PC-3 (cell line): ENCODE data around the gene ATP8A2. TPM values are rescaled to one million over a fixed set of nuclear protein-coding genes. Genes with fewer than 3 reads are reported as not detected.

Experiments
- ATAC-seq: fragments of 200-7000 bp; cut with Tn5 transposase; 2 replicates; pipeline ENCODE4 v1.9.1; 2020; ENCODE audit warnings: mild to moderate bottlenecking, moderate library complexity
- BruUV-seq: library from RNA; stranded (reverse); fragments of 400-500 nt; replicated peaks from 2 replicates; lab custom pipeline; 2021; lab: Mats Ljungman, UMichigan
- CTCF ChIA-PET: fragments of 300-600 bp; sonication (Branson Sonifier 250); formaldehyde crosslinking; loops from one replicate; lab custom pipeline; 2022; ENCODE audit warnings: antibody characterized with exemption; lab: Charles Lee
- POLR2A ChIA-PET: fragments of 300-600 bp; sonication (Branson Sonifier 250); formaldehyde crosslinking; loops from one replicate; lab custom pipeline; 2022; ENCODE audit warnings: antibody characterized with exemption; ENCODE audit not compliant: unreplicated experiment; lab: Charles Lee
- DNase-seq: peaks from one replicate; pipeline ENCODE4 v3.0.0-alpha.2; 2015
- H2AFZ ChIP-seq: fragments of 300-600 bp; sonication (generic); 2 replicates; pipeline ENCODE4 v1.6.0; 2016; ENCODE audit warnings: antibody characterized with exemption, low read length
- H3F3A ChIP-seq: fragments of 300-600 bp; sonication (generic); one replicate; pipeline ENCODE4 v1.6.0; 2017; ENCODE audit warnings: antibody characterized with exemption, low read length, control low read depth, mild to moderate bottlenecking; ENCODE audit not compliant: unreplicated experiment
- H3K27ac ChIP-seq: fragments of 300-600 bp; sonication (generic); 2 replicates; pipeline ENCODE4 v1.5.1; 2016; ENCODE audit warnings: mild to moderate bottlenecking, low read length
- H3K27me3 ChIP-seq: fragments of 300-600 bp; sonication (generic); 2 replicates; pipeline ENCODE4 v1.6.1; 2016; ENCODE audit warnings: low read length, mixed read lengths
- H3K36me3 ChIP-seq: fragments of 300-600 bp; sonication (generic); 2 replicates; pipeline ENCODE4 v1.6.1; 2016; ENCODE audit warnings: low read depth, mixed run types, low read length, mixed read lengths
- H3K4me1 ChIP-seq: fragments of 300-600 bp; sonication (generic); 2 replicates; pipeline ENCODE4 v1.5.1; 2016; ENCODE audit warnings: low read length; ENCODE audit not compliant: insufficient read depth
- H3K4me2 ChIP-seq: fragments of 300-600 bp; sonication (generic); 2 replicates; pipeline ENCODE4 v1.6.0; 2016; ENCODE audit warnings: low read length
- H3K4me3 ChIP-seq: fragments of 300-600 bp; sonication (generic); 2 replicates; pipeline ENCODE4 v1.5.1; 2016; ENCODE audit warnings: mild to moderate bottlenecking, low read length, mixed read lengths
- H3K79me2 ChIP-seq: fragments of 300-600 bp; sonication (generic); 2 replicates; pipeline ENCODE4 v1.6.1; 2017; ENCODE audit warnings: low read length, mixed read lengths
- H3K9ac ChIP-seq: fragments of 300-600 bp; sonication (generic); 2 replicates; pipeline ENCODE4 v1.6.0; 2016; ENCODE audit warnings: mild to moderate bottlenecking, low read length
- H3K9me2 ChIP-seq: fragments of 300-600 bp; sonication (generic); replicated peaks from 2 replicates; pipeline ENCODE4 v1.6.1; 2016; ENCODE audit warnings: mixed run types, low read length, mixed read lengths
- H3K9me3 ChIP-seq: fragments of 300-600 bp; sonication (generic); 2 replicates; pipeline ENCODE4 v1.6.1; 2016; ENCODE audit warnings: low read length, mixed read lengths
- H4K20me1 ChIP-seq: fragments of 300-600 bp; sonication (generic); 2 replicates; pipeline ENCODE4 v1.6.1; 2016; ENCODE audit warnings: low read length, mixed read lengths
- EZH2 ChIP-seq: fragments of 300-600 bp; sonication (generic); IDR thresholded peaks from one replicate; pipeline ENCODE4 v1.6.1; 2017; ENCODE audit warnings: antibody characterized with exemption, mild to moderate bottlenecking, low read length; ENCODE audit not compliant: unreplicated experiment
- EZH2phosphoT487 ChIP-seq: fragments of 300-600 bp; sonication (generic); IDR thresholded peaks from 2 replicates; pipeline ENCODE4 v1.6.1; 2018; ENCODE audit warnings: mild to moderate bottlenecking, antibody characterized with exemption, low read length, borderline replicate concordance
- intact Hi-C: fragments of 100-400 bp; cut with micrococcal nuclease; formaldehyde crosslinking; loops from 2 replicates; pipeline ENCODE4 v1.9.0; 2023
- total RNA-seq: library from RNA; depleted of rRNA; stranded (reverse); fragments of >200 nt; gene quantifications from 2 replicates; pipeline ENCODE4 v1.2.3, GENCODE V29; 2014
- TF ChIP-seq, protein P1 (sequence below): fragments of 300-600 bp; sonication (generic); conservative IDR thresholded peaks from 2 replicates; pipeline ENCODE4 v1.5.1; 2017; ENCODE audit warnings: antibody characterized with exemption, low read depth, mild to moderate bottlenecking, low read length

ATP8A2 gene
- total RNA-seq, 1 experiment from 2014 or later, result 0.04 TPM

- DNase-seq, result no peak
- POLR2A ChIA-PET, result no interaction called here
Measured at GRCh38 chr13:25744178-25744577, 372.4 kb downstream of the ATP8A2 start.

DNA sequence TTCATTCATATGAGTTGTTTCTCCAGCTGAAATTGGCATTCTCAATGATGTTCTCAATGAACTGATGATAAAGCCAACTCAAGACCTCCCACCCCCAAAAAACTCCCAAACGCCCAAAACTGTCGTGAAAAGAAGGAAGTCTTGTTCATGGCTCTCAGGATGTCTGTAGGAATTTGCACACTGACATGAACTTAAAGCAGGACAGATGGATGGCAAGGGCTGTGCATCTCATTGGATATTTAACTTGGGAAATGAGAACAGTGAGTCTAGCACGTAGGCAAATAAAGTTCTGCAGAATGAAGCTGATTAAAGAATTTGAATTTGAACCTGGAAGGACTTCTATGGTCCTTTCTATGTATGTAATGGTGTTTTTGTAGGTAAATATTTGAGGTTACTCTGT is 374.4 kb downstream of the ATP8A2 start:
- intact Hi-C loops, result no loop called here

More at GRCh38 chr13:25744178-25744577, 372.4 kb downstream of the ATP8A2 start:
- Histone ChIP-seq H3K27me3 (no peaks in the 10 kb centered on the region), H3K36me3 (no peaks in the 10 kb centered on the region), H3K9me2 (no peaks in the 10 kb centered on the region), H3K4me3 (no peak overlapping the region), H3K9me3 (no peaks in the 10 kb centered on the region), H3K79me2 (no peaks in the 10 kb centered on the region), H3F3A (no peaks in the 10 kb centered on the region), H3K9ac (no peak overlapping the region), H4K20me1 (no peaks in the 10 kb centered on the region), H3K4me2 (no peak overlapping the region), H3K27ac (no peak overlapping the region), H2AFZ (no peak overlapping the region), H3K4me1 (no peaks in the 10 kb centered on the region)
- TF ChIP-seq, protein P1, sequence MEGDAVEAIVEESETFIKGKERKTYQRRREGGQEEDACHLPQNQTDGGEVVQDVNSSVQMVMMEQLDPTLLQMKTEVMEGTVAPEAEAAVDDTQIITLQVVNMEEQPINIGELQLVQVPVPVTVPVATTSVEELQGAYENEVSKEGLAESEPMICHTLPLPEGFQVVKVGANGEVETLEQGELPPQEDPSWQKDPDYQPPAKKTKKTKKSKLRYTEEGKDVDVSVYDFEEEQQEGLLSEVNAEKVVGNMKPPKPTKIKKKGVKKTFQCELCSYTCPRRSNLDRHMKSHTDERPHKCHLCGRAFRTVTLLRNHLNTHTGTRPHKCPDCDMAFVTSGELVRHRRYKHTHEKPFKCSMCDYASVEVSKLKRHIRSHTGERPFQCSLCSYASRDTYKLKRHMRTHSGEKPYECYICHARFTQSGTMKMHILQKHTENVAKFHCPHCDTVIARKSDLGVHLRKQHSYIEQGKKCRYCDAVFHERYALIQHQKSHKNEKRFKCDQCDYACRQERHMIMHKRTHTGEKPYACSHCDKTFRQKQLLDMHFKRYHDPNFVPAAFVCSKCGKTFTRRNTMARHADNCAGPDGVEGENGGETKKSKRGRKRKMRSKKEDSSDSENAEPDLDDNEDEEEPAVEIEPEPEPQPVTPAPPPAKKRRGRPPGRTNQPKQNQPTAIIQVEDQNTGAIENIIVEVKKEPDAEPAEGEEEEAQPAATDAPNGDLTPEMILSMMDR, result no peak
- TF ChIP-seq EZH2 (no peak), EZH2phosphoT487 (no peak)
- no peak for ATAC-seq
- intact Hi-C loops, result no loop called here
- CTCF ChIA-PET, result no interaction called here
- no TSS peak for BruUV-seq

More for the DNA sequence above, 374.4 kb downstream of the ATP8A2 start:
- TF ChIP-seq EZH2phosphoT487 (no peak), EZH2 (no peak)
- TF ChIP-seq, protein P1, result no peak
- no peak for DNase-seq
- CTCF ChIA-PET, result no interaction called here
- no peak for ATAC-seq
- Histone ChIP-seq H3K4me2 (no peak overlapping the region), H3K4me1 (no peaks in the 10 kb centered on the region), H2AFZ (no peak overlapping the region), H3K9me2 (no peaks in the 10 kb centered on the region), H3K36me3 (no peaks in the 10 kb centered on the region), H3K9me3 (no peaks in the 10 kb centered on the region), H4K20me1 (no peaks in the 10 kb centered on the region), H3F3A (no peaks in the 10 kb centered on the region), H3K79me2 (no peaks in the 10 kb centered on the region), H3K4me3 (no peak overlapping the region), H3K27me3 (no peaks in the 10 kb centered on the region), H3K27ac (no peak overlapping the region), H3K9ac (no peak overlapping the region)
- POLR2A ChIA-PET, result no interaction called here
- BruUV-seq, result no TSS peak
